Measurements from ENCODE around the gene SOX15. TPM values are rescaled to one million over a fixed set of nuclear protein-coding genes. Genes with fewer than 3 reads are reported as not detected.

SOX15 gene
- total and polyA plus RNA-seq, 2 of the 13 experiments (the other 11 are each of a cell fraction or from before 2014, with no cell fraction given) = 0.07 to 0.18 TPM

DNA sequence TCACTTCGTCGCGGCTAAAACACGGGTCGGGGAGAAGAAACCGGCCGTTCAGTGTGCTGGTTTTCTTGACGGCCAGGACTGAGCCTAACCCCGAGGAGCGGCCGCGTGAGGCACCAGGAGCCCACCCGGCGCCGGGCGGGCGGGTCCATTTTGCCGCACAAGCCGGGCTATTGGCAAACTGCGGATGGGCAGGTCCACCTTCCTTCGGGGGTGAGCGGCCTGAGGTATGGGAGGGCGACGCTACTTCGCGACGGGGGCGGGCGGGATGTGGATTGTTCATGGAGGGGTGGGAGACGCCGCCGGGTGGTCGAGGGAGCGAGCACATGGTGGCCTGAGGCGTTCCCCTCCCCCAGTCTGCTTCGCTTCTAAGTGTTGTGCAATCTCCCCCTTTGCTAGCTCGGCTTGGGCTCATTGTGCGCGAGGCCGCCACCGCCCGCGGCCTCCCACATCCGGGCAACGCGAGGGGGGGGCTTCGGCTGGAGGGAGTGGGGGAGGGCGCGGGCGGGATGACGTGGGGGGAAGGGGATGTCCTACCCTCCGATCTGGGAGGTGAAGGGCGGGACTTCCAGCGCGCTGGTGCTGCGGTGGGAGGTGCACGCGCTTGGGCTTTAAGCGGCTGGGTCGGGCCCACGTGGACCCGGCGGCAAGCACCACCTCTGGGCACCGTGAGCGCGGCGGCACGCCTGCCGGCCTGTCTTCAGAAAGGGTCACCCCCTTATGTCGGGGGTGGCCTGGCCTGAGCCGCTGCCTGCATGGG, 16.4 kb downstream of the SOX15 start (continued):
- TF ChIP-seq RFXAP (CRISPR knock-in tag; IDR thresholded peaks at IDR 0.05; ENCODE audit: borderline replicate concordance) (no peak), MXD4 (CRISPR knock-in tag; IDR thresholded peaks at IDR 0.05) (peak; percentile 99), ZFP36 (IDR thresholded peaks at IDR 0.05; ENCODE audit: borderline replicate concordance, low read depth, low read length, partially characterized antibody) (no peak), IRX3 (CRISPR knock-in tag; IDR thresholded peaks at IDR 0.05; ENCODE audit: borderline replicate concordance, low read depth) (no peak), TOE1 (CRISPR knock-in tag; IDR thresholded peaks at IDR 0.05) (no peak), REXO4 (CRISPR knock-in tag; IDR thresholded peaks at IDR 0.05; ENCODE audit: borderline replicate concordance) (no peak), NR2F6 (IDR thresholded peaks at IDR 0.05) (no peak), NR2F6 (CRISPR knock-in tag; IDR thresholded peaks at IDR 0.05) (peak; percentile 25; the same call in 1 of the 2 replicates), CHD2 (IDR thresholded peaks at IDR 0.05; ENCODE audit: low read depth, low read length) (peak; percentile 47; the same call in 1 of the 2 replicates), CEBPB (IDR thresholded peaks at IDR 0.05; ENCODE audit: borderline replicate concordance, low read depth, low read length) (peak; percentile 99), RBM39 (IDR thresholded peaks at IDR 0.05; ENCODE audit: low read depth, low read length, poor library complexity, severe bottlenecking) (peak; percentile 73), ZFY (CRISPR knock-in tag; IDR thresholded peaks at IDR 0.05) (peak; percentile 74), CREM (IDR thresholded peaks at IDR 0.05) (peak; percentile 34; the same call in 1 of the 2 replicates), CREM (CRISPR knock-in tag; IDR thresholded peaks at IDR 0.05) (no peak)
- TF ChIP-seq, protein P1, sequence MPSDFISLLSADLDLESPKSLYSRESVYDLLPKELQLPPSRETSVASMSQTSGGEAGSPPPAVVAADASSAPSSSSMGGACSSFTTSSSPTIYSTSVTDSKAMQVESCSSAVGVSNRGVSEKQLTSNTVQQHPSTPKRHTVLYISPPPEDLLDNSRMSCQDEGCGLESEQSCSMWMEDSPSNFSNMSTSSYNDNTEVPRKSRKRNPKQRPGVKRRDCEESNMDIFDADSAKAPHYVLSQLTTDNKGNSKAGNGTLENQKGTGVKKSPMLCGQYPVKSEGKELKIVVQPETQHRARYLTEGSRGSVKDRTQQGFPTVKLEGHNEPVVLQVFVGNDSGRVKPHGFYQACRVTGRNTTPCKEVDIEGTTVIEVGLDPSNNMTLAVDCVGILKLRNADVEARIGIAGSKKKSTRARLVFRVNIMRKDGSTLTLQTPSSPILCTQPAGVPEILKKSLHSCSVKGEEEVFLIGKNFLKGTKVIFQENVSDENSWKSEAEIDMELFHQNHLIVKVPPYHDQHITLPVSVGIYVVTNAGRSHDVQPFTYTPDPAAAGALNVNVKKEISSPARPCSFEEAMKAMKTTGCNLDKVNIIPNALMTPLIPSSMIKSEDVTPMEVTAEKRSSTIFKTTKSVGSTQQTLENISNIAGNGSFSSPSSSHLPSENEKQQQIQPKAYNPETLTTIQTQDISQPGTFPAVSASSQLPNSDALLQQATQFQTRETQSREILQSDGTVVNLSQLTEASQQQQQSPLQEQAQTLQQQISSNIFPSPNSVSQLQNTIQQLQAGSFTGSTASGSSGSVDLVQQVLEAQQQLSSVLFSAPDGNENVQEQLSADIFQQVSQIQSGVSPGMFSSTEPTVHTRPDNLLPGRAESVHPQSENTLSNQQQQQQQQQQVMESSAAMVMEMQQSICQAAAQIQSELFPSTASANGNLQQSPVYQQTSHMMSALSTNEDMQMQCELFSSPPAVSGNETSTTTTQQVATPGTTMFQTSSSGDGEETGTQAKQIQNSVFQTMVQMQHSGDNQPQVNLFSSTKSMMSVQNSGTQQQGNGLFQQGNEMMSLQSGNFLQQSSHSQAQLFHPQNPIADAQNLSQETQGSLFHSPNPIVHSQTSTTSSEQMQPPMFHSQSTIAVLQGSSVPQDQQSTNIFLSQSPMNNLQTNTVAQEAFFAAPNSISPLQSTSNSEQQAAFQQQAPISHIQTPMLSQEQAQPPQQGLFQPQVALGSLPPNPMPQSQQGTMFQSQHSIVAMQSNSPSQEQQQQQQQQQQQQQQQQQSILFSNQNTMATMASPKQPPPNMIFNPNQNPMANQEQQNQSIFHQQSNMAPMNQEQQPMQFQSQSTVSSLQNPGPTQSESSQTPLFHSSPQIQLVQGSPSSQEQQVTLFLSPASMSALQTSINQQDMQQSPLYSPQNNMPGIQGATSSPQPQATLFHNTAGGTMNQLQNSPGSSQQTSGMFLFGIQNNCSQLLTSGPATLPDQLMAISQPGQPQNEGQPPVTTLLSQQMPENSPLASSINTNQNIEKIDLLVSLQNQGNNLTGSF (CRISPR knock-in tag; IDR thresholded peaks at IDR 0.05) = no peak
- TF ChIP-seq, protein P2, sequence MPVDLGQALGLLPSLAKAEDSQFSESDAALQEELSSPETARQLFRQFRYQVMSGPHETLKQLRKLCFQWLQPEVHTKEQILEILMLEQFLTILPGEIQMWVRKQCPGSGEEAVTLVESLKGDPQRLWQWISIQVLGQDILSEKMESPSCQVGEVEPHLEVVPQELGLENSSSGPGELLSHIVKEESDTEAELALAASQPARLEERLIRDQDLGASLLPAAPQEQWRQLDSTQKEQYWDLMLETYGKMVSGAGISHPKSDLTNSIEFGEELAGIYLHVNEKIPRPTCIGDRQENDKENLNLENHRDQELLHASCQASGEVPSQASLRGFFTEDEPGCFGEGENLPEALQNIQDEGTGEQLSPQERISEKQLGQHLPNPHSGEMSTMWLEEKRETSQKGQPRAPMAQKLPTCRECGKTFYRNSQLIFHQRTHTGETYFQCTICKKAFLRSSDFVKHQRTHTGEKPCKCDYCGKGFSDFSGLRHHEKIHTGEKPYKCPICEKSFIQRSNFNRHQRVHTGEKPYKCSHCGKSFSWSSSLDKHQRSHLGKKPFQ (CRISPR knock-in tag; IDR thresholded peaks at IDR 0.05; ENCODE audit: insufficient replicate concordance) = no peak
- TF ChIP-seq, protein P3, sequence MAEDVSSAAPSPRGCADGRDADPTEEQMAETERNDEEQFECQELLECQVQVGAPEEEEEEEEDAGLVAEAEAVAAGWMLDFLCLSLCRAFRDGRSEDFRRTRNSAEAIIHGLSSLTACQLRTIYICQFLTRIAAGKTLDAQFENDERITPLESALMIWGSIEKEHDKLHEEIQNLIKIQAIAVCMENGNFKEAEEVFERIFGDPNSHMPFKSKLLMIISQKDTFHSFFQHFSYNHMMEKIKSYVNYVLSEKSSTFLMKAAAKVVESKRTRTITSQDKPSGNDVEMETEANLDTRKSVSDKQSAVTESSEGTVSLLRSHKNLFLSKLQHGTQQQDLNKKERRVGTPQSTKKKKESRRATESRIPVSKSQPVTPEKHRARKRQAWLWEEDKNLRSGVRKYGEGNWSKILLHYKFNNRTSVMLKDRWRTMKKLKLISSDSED (CRISPR knock-in tag; IDR thresholded peaks at IDR 0.05) = no peak
- TF ChIP-seq, protein P4, sequence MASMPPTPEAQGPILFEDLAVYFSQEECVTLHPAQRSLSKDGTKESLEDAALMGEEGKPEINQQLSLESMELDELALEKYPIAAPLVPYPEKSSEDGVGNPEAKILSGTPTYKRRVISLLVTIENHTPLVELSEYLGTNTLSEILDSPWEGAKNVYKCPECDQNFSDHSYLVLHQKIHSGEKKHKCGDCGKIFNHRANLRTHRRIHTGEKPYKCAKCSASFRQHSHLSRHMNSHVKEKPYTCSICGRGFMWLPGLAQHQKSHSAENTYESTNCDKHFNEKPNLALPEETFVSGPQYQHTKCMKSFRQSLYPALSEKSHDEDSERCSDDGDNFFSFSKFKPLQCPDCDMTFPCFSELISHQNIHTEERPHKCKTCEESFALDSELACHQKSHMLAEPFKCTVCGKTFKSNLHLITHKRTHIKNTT (CRISPR knock-in tag; IDR thresholded peaks at IDR 0.05) = no peak
- TF ChIP-seq, protein P5, sequence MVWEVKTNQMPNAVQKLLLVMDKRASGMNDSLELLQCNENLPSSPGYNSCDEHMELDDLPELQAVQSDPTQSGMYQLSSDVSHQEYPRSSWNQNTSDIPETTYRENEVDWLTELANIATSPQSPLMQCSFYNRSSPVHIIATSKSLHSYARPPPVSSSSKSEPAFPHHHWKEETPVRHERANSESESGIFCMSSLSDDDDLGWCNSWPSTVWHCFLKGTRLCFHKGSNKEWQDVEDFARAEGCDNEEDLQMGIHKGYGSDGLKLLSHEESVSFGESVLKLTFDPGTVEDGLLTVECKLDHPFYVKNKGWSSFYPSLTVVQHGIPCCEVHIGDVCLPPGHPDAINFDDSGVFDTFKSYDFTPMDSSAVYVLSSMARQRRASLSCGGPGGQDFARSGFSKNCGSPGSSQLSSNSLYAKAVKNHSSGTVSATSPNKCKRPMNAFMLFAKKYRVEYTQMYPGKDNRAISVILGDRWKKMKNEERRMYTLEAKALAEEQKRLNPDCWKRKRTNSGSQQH (CRISPR knock-in tag; IDR thresholded peaks at IDR 0.05; ENCODE audit: low read depth) = peak; percentile 95

Data from HepG2 (cell line).